ENCODE data around the gene EPS8L1.

EPS8L1 gene

GRCh38 chr19:55091126-55091910 lies 15.6 kb downstream of the EPS8L1 start:
- TF ChIP-seq CTCF (IDR thresholded peaks at IDR 0.05; ENCODE audit: low read depth, low read length, missing control alignments): no peak
- no peak for DNase-seq (ENCODE audit: low read depth)
- H3K4me3 ChIP-seq (ENCODE audit: low read depth, low read length): no peak overlapping the region

- DNase-seq (ENCODE audit: low read depth): no peak
- TF ChIP-seq CTCF (IDR thresholded peaks at IDR 0.05; ENCODE audit: low read depth, low read length, missing control alignments): no peak
- no peak overlapping the region for H3K4me3 ChIP-seq (ENCODE audit: low read depth, low read length)
Observed at GRCh38 chr19:55091955-55092354, 16.3 kb downstream of the EPS8L1 start.

- no peak overlapping the region for H3K4me3 ChIP-seq (ENCODE audit: low read depth, low read length)
Observed at GRCh38 chr19:55092423-55093318, 17.0 kb downstream of the EPS8L1 start.

GRCh38 chr19:55094456-55095259 lies 19.0 kb downstream of the EPS8L1 start:
- no peak overlapping the region for H3K4me3 ChIP-seq (ENCODE audit: low read depth, low read length)

More at GRCh38 chr19:55092423-55093318, 17.0 kb downstream of the EPS8L1 start:
- TF ChIP-seq CTCF (IDR thresholded peaks at IDR 0.05; ENCODE audit: low read depth, low read length, missing control alignments): no peak
- DNase-seq (ENCODE audit: low read depth): no peak

GRCh38 chr19:55095260-55096060 lies 19.8 kb downstream of the EPS8L1 start:
- no peak for DNase-seq (ENCODE audit: low read depth)
- H3K4me3 ChIP-seq (ENCODE audit: low read depth, low read length): no peak overlapping the region
- TF ChIP-seq CTCF (IDR thresholded peaks at IDR 0.05; ENCODE audit: low read depth, low read length, missing control alignments): no peak

More at GRCh38 chr19:55094456-55095259, 19.0 kb downstream of the EPS8L1 start:
- TF ChIP-seq CTCF (IDR thresholded peaks at IDR 0.05; ENCODE audit: low read depth, low read length, missing control alignments): no peak
- DNase-seq (ENCODE audit: low read depth): no peak

All from GM12864 (cell line).